HG03039 (cell line): ENCODE measurements around the gene FGF12.

Experiments used
- ATAC-seq: cut with Tn5 transposase; IDR thresholded peaks from one replicate; pipeline ENCODE4 v1.9.1; 2021; ENCODE audit warnings: mild to moderate bottlenecking, moderate library complexity; ENCODE audit not compliant: unreplicated experiment

Gene FGF12

DNA sequence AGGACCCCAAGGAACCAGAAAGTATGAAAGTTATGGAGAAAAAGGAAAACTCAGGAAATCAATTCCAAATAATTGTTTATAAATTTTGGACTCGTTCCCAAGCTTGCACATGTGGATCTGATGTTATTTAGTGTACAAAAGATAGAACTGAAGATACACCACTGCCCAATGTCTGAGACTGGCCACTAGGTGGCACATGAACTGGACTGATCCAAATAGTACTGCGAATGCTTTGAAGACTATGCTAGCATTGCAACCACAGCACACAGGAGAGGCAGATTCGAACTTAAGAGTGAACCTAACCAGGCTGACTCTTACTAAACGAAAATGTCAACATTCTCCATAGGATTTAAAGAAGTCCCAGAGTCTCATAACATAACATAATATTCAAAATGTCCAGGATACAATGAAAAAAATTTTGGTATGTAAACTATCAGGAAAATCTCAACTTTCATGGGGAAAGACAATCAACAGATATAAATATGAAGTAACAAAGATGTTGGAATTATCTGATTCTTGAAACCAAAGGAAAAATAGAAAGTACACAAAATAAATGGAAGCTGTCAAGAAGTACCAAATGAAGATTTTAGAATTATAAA is 596.7 kb downstream of the FGF12 start:
- peak; percentile 54 for ATAC-seq

DNA sequence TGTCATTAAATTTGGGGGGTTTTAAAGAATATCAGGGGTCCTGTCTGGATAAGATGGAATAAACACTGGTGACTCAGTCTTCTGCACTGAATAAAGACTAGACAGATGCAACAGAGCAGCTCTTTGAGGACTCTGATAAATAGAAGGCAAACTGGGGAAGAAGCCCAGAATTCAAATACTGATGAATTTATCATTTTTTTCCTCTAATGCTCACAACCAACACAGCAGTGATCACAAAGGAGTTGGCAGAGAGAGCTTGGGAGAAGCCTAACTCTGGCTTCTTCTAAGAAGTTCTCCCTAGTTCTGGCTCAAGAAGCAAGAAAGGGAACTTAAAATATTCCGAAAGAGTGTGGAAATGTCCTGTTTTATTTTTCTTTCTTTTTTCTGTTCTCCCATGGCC is 597.8 kb downstream of the FGF12 start:
- ATAC-seq = no peak

DNA sequence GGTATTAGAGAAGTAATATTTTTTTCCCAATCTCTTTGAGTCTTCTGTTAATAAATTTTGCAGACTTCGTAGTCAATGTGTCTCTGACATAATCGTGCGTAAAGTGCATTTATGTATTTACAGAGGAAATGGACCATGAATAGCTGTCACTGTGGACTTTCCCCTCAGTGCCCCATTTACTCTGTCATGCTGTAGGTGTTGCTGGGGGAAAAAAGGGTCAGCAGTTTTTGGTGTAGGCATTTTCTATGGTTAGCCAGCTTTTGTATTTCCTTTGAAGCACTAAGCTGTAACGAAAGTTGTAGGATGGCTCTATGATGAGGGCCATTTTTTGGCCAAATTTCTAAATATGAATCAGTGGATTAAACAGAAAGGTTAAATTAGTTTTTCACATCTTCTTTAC is 598.4 kb downstream of the FGF12 start:
- peak; percentile 69 for ATAC-seq

DNA sequence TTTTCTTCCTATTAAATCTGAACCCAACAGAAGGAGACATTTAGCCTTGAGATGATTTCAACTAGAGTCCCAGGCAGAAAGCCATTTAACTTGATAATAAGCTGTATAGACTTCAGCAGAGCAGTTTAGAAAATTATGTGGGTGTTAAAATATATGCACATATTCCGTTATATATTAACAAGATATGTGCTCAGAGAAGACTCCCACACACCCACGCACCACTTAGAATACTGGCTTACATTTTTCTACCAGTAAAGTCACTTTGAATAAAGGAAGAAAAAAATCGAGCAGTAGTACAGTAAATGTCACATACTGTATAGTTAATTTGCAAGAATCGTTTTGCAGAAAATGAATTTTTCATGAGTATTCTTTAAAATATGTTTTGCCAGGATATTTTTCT is 599.3 kb downstream of the FGF12 start:
- ATAC-seq = no peak

DNA sequence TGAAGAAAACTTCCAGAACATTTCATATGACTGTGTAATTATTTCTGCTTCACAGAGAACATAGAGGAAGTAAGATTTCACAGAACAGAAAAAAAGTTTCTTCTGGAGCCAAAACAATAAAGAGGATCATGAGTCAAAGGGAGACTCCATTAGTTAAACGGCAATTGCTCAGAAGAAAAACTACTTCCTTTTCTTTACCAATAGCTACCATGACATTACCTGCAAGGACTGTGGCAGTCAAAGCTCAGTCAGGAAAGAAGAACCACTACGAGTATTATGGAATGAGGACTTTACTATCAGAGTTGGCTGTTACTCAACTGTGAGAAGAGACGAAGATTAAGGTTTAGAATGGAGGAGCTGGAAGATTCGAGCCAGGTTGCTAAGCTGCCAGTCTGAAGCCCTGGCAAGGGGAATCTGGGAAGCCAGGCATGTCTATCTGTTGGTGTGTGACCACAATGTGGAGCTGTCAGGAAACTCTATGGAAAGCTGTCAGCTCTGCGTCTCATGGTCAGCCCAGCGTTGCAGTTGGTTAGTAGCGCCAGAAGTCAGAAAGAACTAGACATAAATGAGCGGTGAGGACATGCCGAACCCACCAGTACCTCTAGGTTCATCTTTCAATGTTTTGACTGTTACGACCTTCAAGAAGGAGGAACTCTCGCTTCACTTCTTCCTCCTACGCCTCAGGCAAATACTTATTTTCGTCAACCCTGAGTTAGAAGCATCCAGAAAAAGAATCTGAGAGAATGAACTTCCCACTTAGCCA is 604.3 kb downstream of the FGF12 start:
- ATAC-seq = peak; percentile 88

DNA sequence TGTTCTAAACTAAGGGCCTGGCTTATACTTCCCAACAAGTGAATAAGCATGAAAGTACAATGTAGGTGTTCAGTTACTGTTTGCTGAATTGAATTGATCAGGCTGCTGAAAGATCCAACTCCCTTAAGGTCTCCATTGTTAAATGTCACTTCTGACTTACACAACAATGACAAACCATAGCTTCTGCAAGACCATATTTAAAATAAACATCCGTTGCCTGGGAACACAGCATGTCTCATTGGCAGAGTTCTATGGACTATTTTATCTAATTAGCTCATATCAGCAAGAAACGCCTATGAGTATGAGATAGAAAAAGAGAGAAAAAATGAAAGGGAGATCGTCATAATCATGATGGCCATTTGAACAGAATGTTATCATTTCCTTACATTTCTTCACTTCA is 605.4 kb downstream of the FGF12 start:
- ATAC-seq = no peak

DNA sequence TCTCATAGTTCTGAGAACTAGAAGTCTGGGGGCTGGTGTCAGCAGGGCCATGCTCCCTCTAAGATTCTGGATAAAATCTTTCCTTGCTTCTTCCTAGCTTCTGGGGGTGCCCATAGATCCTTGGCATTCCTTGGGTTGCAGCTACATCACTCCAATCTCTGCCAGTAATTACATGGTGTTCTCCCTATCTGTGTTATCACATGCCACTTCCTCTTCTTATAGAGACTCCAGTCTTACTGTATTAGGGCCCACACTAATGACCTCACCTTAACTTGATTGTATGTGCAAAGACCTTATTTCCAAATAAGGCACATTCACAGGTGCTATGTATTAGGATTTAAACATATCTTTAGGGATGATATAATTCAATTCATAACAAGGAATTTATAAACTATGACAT is 618.5 kb downstream of the FGF12 start:
- ATAC-seq = no peak

DNA sequence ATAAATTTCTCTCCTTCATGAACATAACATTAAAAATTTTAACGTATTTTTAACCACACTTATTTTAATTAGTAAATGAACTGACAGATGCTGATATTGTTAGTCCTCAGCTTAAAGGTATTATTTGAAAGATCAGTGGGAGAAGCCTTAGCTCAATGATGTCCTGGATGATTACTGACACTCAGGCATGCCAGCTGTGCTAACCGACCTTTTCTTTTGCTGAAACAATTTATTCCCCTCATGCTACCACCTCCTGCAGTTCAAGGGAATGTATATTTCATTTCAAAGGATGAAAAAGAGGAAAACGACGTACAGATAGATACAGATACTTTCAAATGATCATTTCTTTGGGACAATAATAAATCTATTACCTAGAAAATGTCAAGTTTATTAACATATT is 620.8 kb downstream of the FGF12 start:
- ATAC-seq = no peak

DNA sequence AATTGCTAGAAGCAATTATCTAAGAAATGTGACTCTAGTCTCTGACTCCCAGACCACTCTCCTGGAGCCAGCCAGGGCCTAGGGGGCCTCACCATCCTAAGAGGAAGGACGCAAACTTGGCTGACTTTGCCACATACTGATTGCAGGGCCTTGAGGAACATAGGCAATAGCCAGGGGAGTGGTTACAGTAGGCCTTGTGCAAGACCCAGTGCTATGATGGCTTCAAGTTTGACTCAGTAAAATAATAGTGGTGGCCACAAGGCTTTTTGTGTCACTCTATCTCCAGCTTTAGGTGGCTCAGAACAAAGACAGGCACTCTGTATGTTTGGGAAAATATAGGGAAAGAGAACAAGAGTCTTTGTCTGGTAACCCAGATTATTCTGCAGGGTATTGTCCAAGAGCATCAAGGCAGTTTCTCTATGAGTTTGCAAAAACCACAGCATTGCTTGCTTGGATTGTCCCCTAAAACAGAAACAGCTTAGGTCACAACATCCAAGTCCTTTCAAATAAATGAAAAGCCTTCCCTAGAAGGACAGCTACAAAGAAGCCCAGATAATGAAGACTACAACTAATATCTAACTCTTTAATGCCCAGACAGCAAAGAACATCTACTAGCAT is 634.8 kb downstream of the FGF12 start:
- peak; percentile 57 for ATAC-seq

DNA sequence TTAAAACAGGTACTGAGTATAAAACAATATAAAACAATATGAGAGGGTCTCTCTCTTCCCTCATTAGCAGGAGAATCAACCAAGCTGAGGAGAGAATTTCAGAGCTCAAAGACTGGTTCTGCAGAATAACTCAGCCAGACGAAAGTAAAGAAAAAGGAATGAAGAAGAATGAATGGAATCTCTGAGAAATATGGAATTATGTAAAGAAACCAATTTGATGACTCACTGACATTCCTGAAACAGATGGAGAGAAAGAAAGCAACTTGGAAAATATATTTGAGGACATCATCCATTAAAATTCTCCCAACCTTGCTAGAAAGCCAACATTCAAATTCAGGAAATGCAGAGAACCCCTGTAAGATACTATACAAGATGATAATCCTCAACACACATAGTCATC is 635.5 kb downstream of the FGF12 start:
- no peak for ATAC-seq

DNA sequence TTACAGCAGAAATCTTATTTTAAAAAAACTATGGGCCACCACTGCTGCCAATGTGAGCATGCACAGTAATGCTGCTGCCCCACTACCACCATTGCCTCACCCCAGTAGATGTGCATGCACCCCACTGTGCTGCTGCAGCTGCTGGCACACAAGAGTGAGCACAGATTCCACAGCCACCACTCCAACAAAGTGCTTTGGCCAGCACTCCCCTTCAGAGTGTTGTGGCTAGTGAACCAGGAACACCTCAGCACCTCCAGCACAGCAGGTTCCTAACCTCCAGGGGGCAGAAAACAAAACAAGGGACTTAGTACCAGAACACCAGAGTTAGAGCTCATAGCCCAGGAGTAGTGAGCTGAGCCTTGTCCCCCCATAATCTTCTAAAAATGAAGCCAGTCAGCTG is 636.8 kb downstream of the FGF12 start:
- ATAC-seq = peak; percentile 48
